Measurements from ENCODE around the gene MMAA.

MMAA gene

GRCh38 chr4:145681956-145682355 is 62.8 kb downstream of the MMAA start:
- H3K36me3 ChIP-seq (ENCODE audit: control insufficient read depth in 2 of 2, insufficient read depth in 1 of 2, low read length in 2 of 2), result no peaks in the 10 kb centered on the region
- H3K4me3 ChIP-seq (ENCODE audit: low read depth, low read length), result no peak overlapping the region
- ChIA-PET CTCF (no interaction called here), POLR2A (no interaction called here)
- H3K9me3 ChIP-seq (ENCODE audit: control insufficient read depth, insufficient read depth, low read depth, low read length), result no peaks in the 10 kb centered on the region
- TF ChIP-seq ZSCAN16 (tag by site-specific recombination; IDR thresholded peaks at IDR 0.05) (no peak), TSHZ1 (tag by site-specific recombination; IDR thresholded peaks at IDR 0.05; ENCODE audit: borderline replicate concordance) (no peak), ZNF837 (tag by site-specific recombination; IDR thresholded peaks at IDR 0.05) (no peak), BCL11A (tag by site-specific recombination; IDR thresholded peaks at IDR 0.05; ENCODE audit: low read depth) (no peak), KLF10 (tag by site-specific recombination; IDR thresholded peaks at IDR 0.05) (no peak), BCL11B (tag by site-specific recombination; IDR thresholded peaks at IDR 0.05; ENCODE audit: low read depth) (no peak), KLF9 (tag by site-specific recombination; IDR thresholded peaks at IDR 0.05; ENCODE audit: low read depth) (no peak), ZNF514 (tag by site-specific recombination; IDR thresholded peaks at IDR 0.05) (no peak), ZNF513 (tag by site-specific recombination; IDR thresholded peaks at IDR 0.05) (no peak), ZNF561 (tag by site-specific recombination; IDR thresholded peaks at IDR 0.05; ENCODE audit: borderline replicate concordance) (no peak)
- no peak overlapping the region for H3K27ac ChIP-seq (ENCODE audit: extremely low read depth, low read depth, low read length)
- H3K4me1 ChIP-seq (ENCODE audit: control insufficient read depth, insufficient read depth, low read length), result 0 out of 2 replicates have a peak, but pooled peaks cover 6% of the 10 kb centered on the region

DNA sequence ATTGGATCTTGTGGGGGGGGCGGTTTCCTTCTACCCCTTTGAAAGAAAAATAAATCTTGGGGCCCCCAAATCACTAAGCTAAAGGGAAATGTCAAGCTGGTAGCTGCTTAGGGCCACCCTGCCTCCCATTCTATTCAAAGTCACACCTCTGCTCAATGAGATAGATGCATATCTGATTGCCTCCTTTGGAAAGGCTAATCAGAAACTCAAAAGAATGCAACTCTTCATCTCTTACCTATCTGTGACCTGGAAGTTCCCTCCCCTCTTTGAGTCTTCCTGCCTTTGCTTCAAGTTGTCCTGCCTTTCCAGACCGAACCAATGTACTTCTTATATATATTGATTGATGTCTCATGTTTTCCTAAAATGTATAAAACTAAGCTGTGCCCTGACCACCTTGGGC is 67.8 kb downstream of the MMAA start:
- CTCF ChIA-PET, result no interaction called here
- no peaks in the 10 kb centered on the region for H3K36me3 ChIP-seq (ENCODE audit: control insufficient read depth in 2 of 2, insufficient read depth in 1 of 2, low read length in 2 of 2)
- TF ChIP-seq, protein P1, sequence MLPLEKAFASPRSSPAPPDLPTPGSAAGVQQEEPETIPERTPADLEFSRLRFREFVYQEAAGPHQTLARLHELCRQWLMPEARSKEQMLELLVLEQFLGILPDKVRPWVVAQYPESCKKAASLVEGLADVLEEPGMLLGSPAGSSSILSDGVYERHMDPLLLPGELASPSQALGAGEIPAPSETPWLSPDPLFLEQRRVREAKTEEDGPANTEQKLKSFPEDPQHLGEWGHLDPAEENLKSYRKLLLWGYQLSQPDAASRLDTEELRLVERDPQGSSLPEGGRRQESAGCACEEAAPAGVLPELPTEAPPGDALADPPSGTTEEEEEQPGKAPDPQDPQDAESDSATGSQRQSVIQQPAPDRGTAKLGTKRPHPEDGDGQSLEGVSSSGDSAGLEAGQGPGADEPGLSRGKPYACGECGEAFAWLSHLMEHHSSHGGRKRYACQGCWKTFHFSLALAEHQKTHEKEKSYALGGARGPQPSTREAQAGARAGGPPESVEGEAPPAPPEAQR (tag by site-specific recombination; IDR thresholded peaks at IDR 0.05), result no peak
- TF ChIP-seq ZNF16 (tag by site-specific recombination; IDR thresholded peaks at IDR 0.05; ENCODE audit: low read depth), result no peak
- no peak for TF ChIP-seq ZBTB20 (tag by site-specific recombination; IDR thresholded peaks at IDR 0.05)
- no peak for TF ChIP-seq ZNF302 (tag by site-specific recombination; IDR thresholded peaks at IDR 0.05; ENCODE audit: low read depth)
- TF ChIP-seq, protein P2, sequence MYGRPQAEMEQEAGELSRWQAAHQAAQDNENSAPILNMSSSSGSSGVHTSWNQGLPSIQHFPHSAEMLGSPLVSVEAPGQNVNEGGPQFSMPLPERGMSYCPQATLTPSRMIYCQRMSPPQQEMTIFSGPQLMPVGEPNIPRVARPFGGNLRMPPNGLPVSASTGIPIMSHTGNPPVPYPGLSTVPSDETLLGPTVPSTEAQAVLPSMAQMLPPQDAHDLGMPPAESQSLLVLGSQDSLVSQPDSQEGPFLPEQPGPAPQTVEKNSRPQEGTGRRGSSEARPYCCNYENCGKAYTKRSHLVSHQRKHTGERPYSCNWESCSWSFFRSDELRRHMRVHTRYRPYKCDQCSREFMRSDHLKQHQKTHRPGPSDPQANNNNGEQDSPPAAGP (tag by site-specific recombination; IDR thresholded peaks at IDR 0.05), result no peak

DNA sequence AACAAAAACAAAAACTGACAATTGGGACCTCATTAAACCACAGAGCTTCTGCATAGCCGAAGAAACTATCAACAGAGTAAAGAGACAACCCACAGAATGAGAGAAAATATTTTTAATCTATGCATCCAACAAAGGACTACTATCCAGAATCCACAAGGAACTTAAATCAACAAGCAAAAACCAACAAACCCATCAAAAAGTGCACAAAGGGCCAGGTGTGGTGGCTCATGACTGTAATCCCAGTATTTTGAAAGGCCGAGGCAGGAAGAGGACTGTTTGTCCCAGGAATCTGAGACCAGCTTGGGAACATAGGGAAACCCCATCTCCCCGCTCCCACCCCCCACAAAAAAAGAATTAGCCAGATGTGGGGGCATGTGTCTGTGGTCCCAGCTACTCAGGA is 71.4 kb downstream of the MMAA start:
- TF ChIP-seq ZNF23 (tag by site-specific recombination; IDR thresholded peaks at IDR 0.05; ENCODE audit: borderline replicate concordance) (no peak), ZNF214 (tag by site-specific recombination; IDR thresholded peaks at IDR 0.05; ENCODE audit: borderline replicate concordance) (no peak), KLF9 (tag by site-specific recombination; IDR thresholded peaks at IDR 0.05; ENCODE audit: low read depth) (no peak)
- Histone ChIP-seq H3K4me1 (ENCODE audit: control insufficient read depth, insufficient read depth, low read length) (no peaks in the 10 kb centered on the region), H3K27ac (ENCODE audit: extremely low read depth, low read depth, low read length) (no peak overlapping the region), H3K36me3 (ENCODE audit: control insufficient read depth in 2 of 2, insufficient read depth in 1 of 2, low read length in 2 of 2) (no peaks in the 10 kb centered on the region), H3K9me3 (ENCODE audit: control insufficient read depth, insufficient read depth, low read depth, low read length) (no peaks in the 10 kb centered on the region), H3K4me3 (ENCODE audit: low read depth, low read length) (no peak overlapping the region)
- CTCF ChIA-PET, result no interaction called here
- POLR2A ChIA-PET, result interaction anchor here (0.6 kb wide), 1 partner anchor 162 kb away, joined by 3 read pairs; no protein-coding TSS in a partner anchor

More for the DNA sequence above, 67.8 kb downstream of the MMAA start:
- H3K9me3 ChIP-seq (ENCODE audit: control insufficient read depth, insufficient read depth, low read depth, low read length), result no peaks in the 10 kb centered on the region
- no peaks in the 10 kb centered on the region for H3K4me1 ChIP-seq (ENCODE audit: control insufficient read depth, insufficient read depth, low read length)
- no peak overlapping the region for H3K27ac ChIP-seq (ENCODE audit: extremely low read depth, low read depth, low read length)
- H3K4me3 ChIP-seq (ENCODE audit: low read depth, low read length), result no peak overlapping the region
- POLR2A ChIA-PET, result no interaction called here

Measured in HEK293 (cell line).